ENCODE results near the gene SF1. TPM values are rescaled to one million over a fixed set of nuclear protein-coding genes. Genes with fewer than 3 reads are reported as not detected.

SF1 gene
- polyA plus RNA-seq, 1 of the 3 experiments (the other 2 are of a cell fraction), result 66.3 TPM

DNA sequence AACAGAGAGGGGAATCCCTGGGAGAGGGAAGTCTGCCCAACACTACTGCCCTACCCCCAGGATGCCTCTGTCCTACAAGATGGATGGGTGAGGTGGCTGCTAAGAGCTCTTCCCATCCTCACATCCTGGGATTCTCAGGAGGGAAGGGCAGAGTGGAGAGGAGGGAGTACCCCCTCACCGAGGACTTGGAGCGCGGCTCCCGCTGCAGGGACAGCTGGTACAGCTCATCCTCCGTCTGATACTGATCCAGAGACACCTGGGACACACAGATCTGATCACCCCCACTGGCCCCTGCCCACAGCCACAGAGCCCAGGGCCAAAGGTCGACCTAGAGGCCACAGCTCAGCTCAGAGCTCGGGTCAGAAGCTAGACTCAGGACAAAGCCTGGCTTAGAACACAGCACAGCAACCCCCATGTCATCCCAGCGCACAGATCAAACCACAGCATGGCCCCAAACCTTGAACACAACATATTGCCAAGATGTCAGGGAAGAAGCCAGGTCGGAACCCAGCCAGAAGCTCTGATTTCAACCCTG, 42.5 kb downstream of the SF1 start:
- Histone ChIP-seq H4K20me1 (ENCODE audit: insufficient read depth) (no peaks in the 10 kb centered on the region), H2AFZ (ENCODE audit: low read depth) (no peak overlapping the region), H3K9me3 (no peaks in the 10 kb centered on the region), H3K4me2 (no peak overlapping the region), H3K79me2 (ENCODE audit: insufficient read depth) (no peaks in the 10 kb centered on the region), H3K9ac (no peak overlapping the region), H3K27ac (ENCODE audit: low read depth in 2 of 2, low read length in 1 of 2) (no peak overlapping the region), H3K4me3 (ENCODE audit: low read depth in 2 of 2, low read length in 1 of 2) (no peak overlapping the region), H3K36me3 (replicated peaks in 1 of 2; ENCODE audit: control insufficient read depth in 1 of 2, insufficient read depth in 2 of 2, low read length in 1 of 2) (no peaks in the 10 kb centered on the region), H3K9me2 (no peaks in the 10 kb centered on the region), H3F3A (replicated peaks; ENCODE audit: insufficient read depth) (no peaks in the 10 kb centered on the region), H3K4me1 (ENCODE audit: control insufficient read depth in 1 of 2, insufficient read depth in 2 of 2, low read depth in 1 of 2, low read length in 1 of 2) (no peaks in the 10 kb centered on the region), H3K27me3 (ENCODE audit: insufficient read depth) (no peaks in the 10 kb centered on the region)
- TF ChIP-seq JUND (IDR thresholded peaks at IDR 0.05) (no peak), TCF12 (IDR thresholded peaks at IDR 0.05) (no peak), RFX5 (IDR thresholded peaks at IDR 0.05; ENCODE audit: low read length) (no peak), RCOR1 (IDR thresholded peaks at IDR 0.05; ENCODE audit: low read length) (no peak), FOXM1 (IDR thresholded peaks at IDR 0.05; ENCODE audit: low read depth) (no peak), FOSL2 (IDR thresholded peaks at IDR 0.05; ENCODE audit: borderline replicate concordance, low read depth) (no peak), RXRA (IDR thresholded peaks at IDR 0.05; ENCODE audit: borderline replicate concordance, low read depth) (no peak), FOXJ3 (CRISPR knock-in tag; IDR thresholded peaks at IDR 0.05) (no peak)
- POLR2A ChIA-PET, result no interaction called here
- CTCF ChIA-PET, result interaction anchor here (1.2 to 4.2 kb wide), 7 partner anchors 8 to 47 kb away, joined by 3 to 37 read pairs (median 5); partner anchors contain the start of gene RASGRP2
- WGBS (ENCODE audit: low lambda C conversion rate), result 81% methylated on average over 6 of the region's 9 CpGs
- DNase-seq, result no peak

DNA sequence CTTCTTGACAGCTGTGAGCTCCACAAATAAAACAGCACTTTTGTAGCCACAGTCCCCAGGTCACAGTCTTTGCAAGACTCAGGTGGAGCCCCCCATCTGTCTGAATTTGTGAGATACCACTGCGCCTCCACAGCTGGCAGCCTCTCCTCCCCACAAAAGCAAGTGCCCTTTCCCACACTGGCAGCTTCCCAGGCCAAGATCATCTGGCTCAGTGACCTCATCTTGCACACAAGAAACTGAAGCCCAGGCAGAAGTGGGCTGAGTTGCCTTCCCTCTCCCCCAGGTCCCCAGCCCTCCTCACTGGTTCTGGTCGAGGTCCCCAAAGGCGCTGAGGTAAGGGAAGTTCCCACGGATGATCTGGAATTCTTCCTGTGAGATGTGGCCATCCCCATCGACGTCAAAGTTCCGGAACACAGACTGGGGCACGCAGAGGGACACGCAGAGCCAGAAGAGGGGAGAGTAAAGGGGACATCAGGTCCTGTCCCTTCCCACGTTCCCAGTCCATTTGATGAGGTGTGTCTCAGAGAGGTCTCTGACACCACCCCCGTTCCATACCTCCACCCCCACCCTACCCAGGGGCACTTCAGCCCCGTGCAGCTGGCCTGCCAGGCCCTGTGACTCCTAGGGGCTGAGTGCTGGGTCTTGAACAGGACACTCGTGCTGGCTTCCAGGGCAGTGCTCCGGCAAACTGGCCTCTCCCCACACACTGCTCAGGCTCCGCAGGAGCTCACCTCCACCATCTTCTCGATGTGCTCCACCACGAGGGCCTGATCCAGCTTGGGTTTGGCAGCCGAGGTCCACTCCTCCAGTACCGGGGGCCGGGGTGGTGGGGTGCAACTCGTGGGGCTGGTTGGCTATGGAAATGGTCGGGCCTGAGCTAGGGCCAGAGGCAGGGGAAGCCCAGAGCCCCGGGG, 43.3 kb downstream of the SF1 start:
- no peak overlapping the region for H3K27ac ChIP-seq (ENCODE audit: low read depth in 2 of 2, low read length in 1 of 2)
- H2AFZ ChIP-seq (ENCODE audit: low read depth), result no peak overlapping the region
- H3K4me3 ChIP-seq (ENCODE audit: low read depth in 2 of 2, low read length in 1 of 2), result no peak overlapping the region
- CTCF ChIA-PET, result interaction anchor here (0.9 to 4.2 kb wide), 9 partner anchors 8 to 47 kb away, joined by 3 to 37 read pairs (median 5); partner anchors contain the start of gene RASGRP2
- H3F3A ChIP-seq (replicated peaks; ENCODE audit: insufficient read depth), result no peaks in the 10 kb centered on the region
- no peak overlapping the region for H3K4me2 ChIP-seq
- POLR2A ChIA-PET, result no interaction called here
- H3K4me1 ChIP-seq (ENCODE audit: control insufficient read depth in 1 of 2, insufficient read depth in 2 of 2, low read depth in 1 of 2, low read length in 1 of 2), result no peaks in the 10 kb centered on the region; a peak in 1 of 4 replicates
- no peaks in the 10 kb centered on the region for H3K36me3 ChIP-seq (replicated peaks in 1 of 2; ENCODE audit: control insufficient read depth in 1 of 2, insufficient read depth in 2 of 2, low read length in 1 of 2)
- no peak for DNase-seq
- TF ChIP-seq FOXM1 (IDR thresholded peaks at IDR 0.05; ENCODE audit: low read depth), result no peak
- no peaks in the 10 kb centered on the region for H3K79me2 ChIP-seq (ENCODE audit: insufficient read depth)
- no peaks in the 10 kb centered on the region for H3K27me3 ChIP-seq (ENCODE audit: insufficient read depth)
- WGBS (ENCODE audit: low lambda C conversion rate), result 67% methylated on average over 14 of the region's 23 CpGs
- H3K9me2 ChIP-seq, result no peaks in the 10 kb centered on the region
- H3K9me3 ChIP-seq, result no peaks in the 10 kb centered on the region
- no peaks in the 10 kb centered on the region for H4K20me1 ChIP-seq (ENCODE audit: insufficient read depth)
- no peak overlapping the region for H3K9ac ChIP-seq

DNA sequence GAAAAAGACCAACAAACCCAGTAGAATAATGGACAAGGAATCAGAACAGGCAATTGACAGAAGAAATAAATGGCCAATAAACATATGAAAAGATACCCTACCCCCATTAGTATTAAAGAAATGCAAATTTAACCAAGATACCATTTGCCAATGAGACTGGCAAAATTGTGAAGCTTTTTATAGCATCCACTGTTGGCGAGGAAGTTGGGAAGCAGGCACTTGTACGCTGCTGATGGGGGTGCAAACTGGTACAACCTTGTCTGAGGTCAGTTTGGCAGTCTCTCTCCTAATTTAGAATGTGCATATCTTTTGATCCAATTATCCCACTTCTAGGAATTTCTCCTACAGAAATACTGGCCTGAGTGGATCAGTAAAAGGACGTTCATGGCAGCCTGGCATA, 46.7 kb downstream of the SF1 start:
- Histone ChIP-seq H4K20me1 (ENCODE audit: insufficient read depth) (no peaks in the 10 kb centered on the region), H3K9me3 (no peaks in the 10 kb centered on the region), H3K36me3 (replicated peaks in 1 of 2; ENCODE audit: control insufficient read depth in 1 of 2, insufficient read depth in 2 of 2, low read length in 1 of 2) (no peaks in the 10 kb centered on the region), H2AFZ (ENCODE audit: low read depth) (no peak overlapping the region), H3K27me3 (ENCODE audit: insufficient read depth) (no peaks in the 10 kb centered on the region), H3K79me2 (ENCODE audit: insufficient read depth) (no peaks in the 10 kb centered on the region), H3F3A (replicated peaks; ENCODE audit: insufficient read depth) (no peaks in the 10 kb centered on the region), H3K4me3 (ENCODE audit: low read depth in 2 of 2, low read length in 1 of 2) (no peak overlapping the region), H3K27ac (ENCODE audit: low read depth in 2 of 2, low read length in 1 of 2) (no peak overlapping the region), H3K4me1 (ENCODE audit: control insufficient read depth in 1 of 2, insufficient read depth in 2 of 2, low read depth in 1 of 2, low read length in 1 of 2) (peaks cover 0 to 3% of the 10 kb centered on the region in 2 experiments; a peak in 1 of 4 replicates), H3K4me2 (no peak overlapping the region), H3K9me2 (no peaks in the 10 kb centered on the region), H3K9ac (no peak overlapping the region)
- no peak for DNase-seq
- 80% methylated on average over 3 of the region's 3 CpGs for WGBS (ENCODE audit: low lambda C conversion rate)
- CTCF ChIA-PET, result interaction anchor here (0.9 kb wide), 1 partner anchor 12 kb away, joined by 4 read pairs; no protein-coding TSS in a partner anchor
- POLR2A ChIA-PET, result no interaction called here
- no peak for TF ChIP-seq SMC3 (IDR thresholded peaks at IDR 0.05; ENCODE audit: low read depth, low read length)
- TF ChIP-seq SIN3A (IDR thresholded peaks at IDR 0.05; ENCODE audit: borderline replicate concordance, low read depth, low read length), result no peak
- TF ChIP-seq, protein P1, sequence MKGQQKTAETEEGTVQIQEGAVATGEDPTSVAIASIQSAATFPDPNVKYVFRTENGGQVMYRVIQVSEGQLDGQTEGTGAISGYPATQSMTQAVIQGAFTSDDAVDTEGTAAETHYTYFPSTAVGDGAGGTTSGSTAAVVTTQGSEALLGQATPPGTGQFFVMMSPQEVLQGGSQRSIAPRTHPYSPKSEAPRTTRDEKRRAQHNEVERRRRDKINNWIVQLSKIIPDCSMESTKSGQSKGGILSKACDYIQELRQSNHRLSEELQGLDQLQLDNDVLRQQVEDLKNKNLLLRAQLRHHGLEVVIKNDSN (IDR thresholded peaks at IDR 0.05; ENCODE audit: borderline replicate concordance, low read depth), result no peak
- TF ChIP-seq GABPA (IDR thresholded peaks at IDR 0.05; ENCODE audit: low read depth), result no peak
- TF ChIP-seq TAF1 (IDR thresholded peaks at IDR 0.05; ENCODE audit: borderline replicate concordance, low read depth, low read length), result no peak
- no peak for TF ChIP-seq IRF3 (IDR thresholded peaks at IDR 0.05; ENCODE audit: low read depth, low read length)
- TF ChIP-seq GATA2 (CRISPR knock-in tag; IDR thresholded peaks at IDR 0.05), result no peak
- TF ChIP-seq FOXM1 (IDR thresholded peaks at IDR 0.05; ENCODE audit: low read depth), result no peak
- TF ChIP-seq FOSL2 (IDR thresholded peaks at IDR 0.05; ENCODE audit: borderline replicate concordance, low read depth), result no peak
- TF ChIP-seq NRF1 (IDR thresholded peaks at IDR 0.05; ENCODE audit: low read depth, low read length), result no peak
- TF ChIP-seq CHD2 (IDR thresholded peaks at IDR 0.05; ENCODE audit: low read length, partially characterized antibody), result no peak
- no peak for TF ChIP-seq EP300 (IDR thresholded peaks at IDR 0.05; ENCODE audit: borderline replicate concordance in 1 of 2, low read depth in 1 of 2, low read length in 1 of 2)
- no peak for TF ChIP-seq ELF1 (IDR thresholded peaks at IDR 0.05)

Data from SK-N-SH (cell line).